22Rv1 (cell line): ENCODE data around the gene PDK3.

Source experiments
- H3K27ac ChIP-seq: fragments of 450-650 bp; 2 replicates; pipeline ENCODE4 v1.5.1; 2017
- ZFX ChIP-seq: fragments of 450-650 bp; IDR thresholded peaks from 2 replicates; pipeline ENCODE4 v1.6.1; 2017; ENCODE audit warnings: antibody characterized with exemption, borderline replicate concordance
- TF ChIP-seq, protein P1 (sequence below): fragments of 450-650 bp; IDR thresholded peaks from 2 replicates; pipeline ENCODE4 v1.5.1; 2017; ENCODE audit warnings: mild to moderate bottlenecking

Gene PDK3

GRCh38 chrX:24563291-24564010 is 98.4 kb downstream of the PDK3 start:
- TF ChIP-seq ZFX: no peak
- TF ChIP-seq, protein P1, sequence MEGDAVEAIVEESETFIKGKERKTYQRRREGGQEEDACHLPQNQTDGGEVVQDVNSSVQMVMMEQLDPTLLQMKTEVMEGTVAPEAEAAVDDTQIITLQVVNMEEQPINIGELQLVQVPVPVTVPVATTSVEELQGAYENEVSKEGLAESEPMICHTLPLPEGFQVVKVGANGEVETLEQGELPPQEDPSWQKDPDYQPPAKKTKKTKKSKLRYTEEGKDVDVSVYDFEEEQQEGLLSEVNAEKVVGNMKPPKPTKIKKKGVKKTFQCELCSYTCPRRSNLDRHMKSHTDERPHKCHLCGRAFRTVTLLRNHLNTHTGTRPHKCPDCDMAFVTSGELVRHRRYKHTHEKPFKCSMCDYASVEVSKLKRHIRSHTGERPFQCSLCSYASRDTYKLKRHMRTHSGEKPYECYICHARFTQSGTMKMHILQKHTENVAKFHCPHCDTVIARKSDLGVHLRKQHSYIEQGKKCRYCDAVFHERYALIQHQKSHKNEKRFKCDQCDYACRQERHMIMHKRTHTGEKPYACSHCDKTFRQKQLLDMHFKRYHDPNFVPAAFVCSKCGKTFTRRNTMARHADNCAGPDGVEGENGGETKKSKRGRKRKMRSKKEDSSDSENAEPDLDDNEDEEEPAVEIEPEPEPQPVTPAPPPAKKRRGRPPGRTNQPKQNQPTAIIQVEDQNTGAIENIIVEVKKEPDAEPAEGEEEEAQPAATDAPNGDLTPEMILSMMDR: no peak
- no peak overlapping the region for H3K27ac ChIP-seq

- no peak overlapping the region for H3K27ac ChIP-seq
- TF ChIP-seq, protein P1: no peak
- TF ChIP-seq ZFX: no peak
Measured at GRCh38 chrX:24566240-24566639, 101.2 kb downstream of the PDK3 start.

DNA sequence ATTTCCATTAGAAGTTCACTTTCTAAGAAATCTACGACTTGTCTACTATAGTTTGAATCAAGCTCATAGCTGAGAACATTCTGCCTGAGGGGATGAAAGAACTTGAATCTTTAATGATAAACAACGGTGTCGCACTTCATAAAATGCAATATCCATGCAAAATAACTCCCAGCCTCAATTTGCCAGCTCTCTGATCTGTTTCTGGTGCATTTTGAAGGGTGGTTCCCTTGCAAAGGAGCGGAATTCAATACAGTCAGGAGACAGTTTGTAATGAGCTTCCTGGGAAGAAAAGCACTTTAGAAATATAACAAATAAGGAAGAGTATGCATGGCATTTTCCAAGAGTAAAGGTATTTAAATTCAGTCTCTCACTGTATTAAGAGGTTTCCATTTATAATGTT is 102.1 kb downstream of the PDK3 start:
- TF ChIP-seq, protein P1: no peak
- TF ChIP-seq ZFX: no peak
- H3K27ac ChIP-seq: no peak overlapping the region

DNA sequence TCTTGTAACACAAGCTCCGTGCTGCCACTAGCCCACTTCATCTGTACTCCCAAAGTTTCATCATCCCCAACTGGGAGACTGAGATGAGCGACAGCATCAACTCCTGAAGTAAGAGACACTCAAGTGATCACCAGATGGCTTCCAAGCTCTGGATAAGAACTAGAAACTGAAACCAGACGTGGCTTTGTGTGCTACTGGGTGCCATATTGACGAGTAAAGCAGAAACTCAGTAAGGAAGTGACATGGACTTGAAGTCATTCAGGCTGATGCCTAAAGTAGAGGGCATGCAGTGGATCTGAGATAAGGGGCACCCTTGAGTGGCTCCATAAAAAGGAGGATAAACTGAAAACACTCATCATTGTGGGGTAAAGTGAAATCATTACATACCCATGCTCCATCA is 109.7 kb downstream of the PDK3 start:
- TF ChIP-seq ZFX: no peak
- TF ChIP-seq, protein P1: no peak
- H3K27ac ChIP-seq: no peak overlapping the region

DNA sequence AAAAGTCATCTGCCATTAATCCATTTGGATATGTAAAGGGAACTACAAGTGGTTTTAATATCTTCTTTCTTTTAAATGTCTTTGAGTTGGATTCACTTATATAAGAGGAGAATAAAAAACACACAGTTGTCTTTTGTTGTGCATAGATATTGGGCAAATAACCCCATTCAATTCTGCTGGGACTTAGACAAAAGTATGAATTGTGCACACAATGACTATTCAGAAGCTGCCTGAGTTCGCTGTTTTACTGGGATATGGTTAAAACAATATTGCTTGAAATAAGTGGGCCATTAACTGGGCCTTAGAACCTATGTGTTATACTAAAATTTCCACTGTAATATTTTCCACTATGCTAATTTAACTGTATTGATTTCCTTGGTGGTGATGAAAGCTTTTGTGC is 110.4 kb downstream of the PDK3 start:
- no peak overlapping the region for H3K27ac ChIP-seq
- TF ChIP-seq, protein P1: no peak

DNA sequence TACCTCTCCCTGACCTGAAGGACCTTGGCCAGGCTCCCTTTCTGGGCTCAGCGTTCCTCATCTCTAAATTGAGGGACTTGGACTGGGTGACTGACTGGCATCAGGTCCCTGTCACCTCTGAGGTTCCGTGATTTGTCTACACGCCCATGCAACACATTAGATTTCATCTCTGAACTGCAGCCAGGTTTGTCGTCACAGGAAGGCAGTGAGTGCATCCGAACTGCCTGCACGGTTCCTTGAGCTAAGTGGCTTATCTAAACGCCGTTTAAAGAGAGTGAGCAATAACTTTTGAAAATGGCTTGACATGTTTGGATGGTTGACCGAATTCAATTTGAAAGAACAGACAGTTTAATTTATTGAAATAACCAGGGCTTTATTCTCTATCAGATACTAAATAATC is 112.0 kb downstream of the PDK3 start:
- TF ChIP-seq ZFX: no peak
- TF ChIP-seq, protein P1: no peak

More for the DNA sequence above, 112.0 kb downstream of the PDK3 start:
- H3K27ac ChIP-seq: no peak overlapping the region
